GM10266 (cell line): ENCODE data around the gene CCDC122.

ENCODE experiments used
- DNase-seq: peaks from one replicate; pipeline ENCODE4 v3.0.0; 2012; ENCODE audit errors: extremely low spot score
- TF ChIP-seq, protein P1 (sequence below): IDR thresholded peaks from 2 replicates; pipeline ENCODE4 v1.5.1; 2012; ENCODE audit warnings: mild to moderate bottlenecking, low read depth; ENCODE audit not compliant: control insufficient read depth, insufficient read depth; ENCODE audit errors: missing control alignments

Gene CCDC122

DNA sequence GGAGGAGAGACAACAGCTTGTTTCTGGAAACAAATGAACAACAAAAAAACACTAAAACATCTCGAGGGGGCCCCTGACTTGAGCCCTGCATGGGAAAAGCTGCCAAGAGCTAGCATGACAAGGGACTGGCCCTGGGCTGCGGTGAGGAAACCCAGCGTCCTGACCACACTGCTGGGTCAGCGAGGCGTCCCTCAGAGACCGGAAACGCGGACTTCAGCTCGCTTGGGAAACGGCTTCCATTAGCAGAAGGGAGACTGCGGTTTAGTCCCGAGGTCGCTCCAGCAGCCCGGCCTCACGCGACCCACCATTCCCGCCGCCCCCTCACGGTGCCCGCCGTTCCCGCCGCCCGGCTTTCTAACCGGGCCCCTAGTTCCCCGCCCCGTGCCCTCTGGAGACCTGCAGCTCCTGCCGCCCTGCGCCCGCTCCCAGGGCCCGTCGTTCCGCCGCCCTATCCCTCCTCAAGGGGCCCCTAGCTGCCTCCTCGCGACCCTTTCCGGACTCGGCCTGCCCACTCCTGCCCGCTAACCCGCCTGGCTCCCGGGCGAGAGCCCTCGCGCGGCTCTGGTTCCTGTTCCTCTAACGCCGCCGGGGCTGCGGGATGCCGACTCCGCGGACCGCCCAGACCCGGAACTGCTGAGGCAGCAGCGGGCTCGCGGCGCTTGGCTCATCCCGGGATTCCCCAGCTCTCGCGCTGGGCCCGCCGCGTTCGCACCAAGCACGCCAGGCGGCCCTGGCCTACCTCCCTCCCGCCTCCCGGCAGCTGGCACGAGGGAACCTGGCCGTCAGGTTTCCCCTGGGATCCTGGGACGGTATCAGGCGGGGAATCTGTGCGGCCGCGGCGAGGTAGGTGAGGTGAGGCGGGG is at the start of gene CCDC122:
CCDC122 (minus strand) TSS at position 849 of the 863 bp plus-strand sequence. CDS start 10,364 bp downstream, outside the sequence.
- TF ChIP-seq, protein P1, sequence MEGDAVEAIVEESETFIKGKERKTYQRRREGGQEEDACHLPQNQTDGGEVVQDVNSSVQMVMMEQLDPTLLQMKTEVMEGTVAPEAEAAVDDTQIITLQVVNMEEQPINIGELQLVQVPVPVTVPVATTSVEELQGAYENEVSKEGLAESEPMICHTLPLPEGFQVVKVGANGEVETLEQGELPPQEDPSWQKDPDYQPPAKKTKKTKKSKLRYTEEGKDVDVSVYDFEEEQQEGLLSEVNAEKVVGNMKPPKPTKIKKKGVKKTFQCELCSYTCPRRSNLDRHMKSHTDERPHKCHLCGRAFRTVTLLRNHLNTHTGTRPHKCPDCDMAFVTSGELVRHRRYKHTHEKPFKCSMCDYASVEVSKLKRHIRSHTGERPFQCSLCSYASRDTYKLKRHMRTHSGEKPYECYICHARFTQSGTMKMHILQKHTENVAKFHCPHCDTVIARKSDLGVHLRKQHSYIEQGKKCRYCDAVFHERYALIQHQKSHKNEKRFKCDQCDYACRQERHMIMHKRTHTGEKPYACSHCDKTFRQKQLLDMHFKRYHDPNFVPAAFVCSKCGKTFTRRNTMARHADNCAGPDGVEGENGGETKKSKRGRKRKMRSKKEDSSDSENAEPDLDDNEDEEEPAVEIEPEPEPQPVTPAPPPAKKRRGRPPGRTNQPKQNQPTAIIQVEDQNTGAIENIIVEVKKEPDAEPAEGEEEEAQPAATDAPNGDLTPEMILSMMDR, result no peak
- DNase-seq, result peak; percentile 86

DNA sequence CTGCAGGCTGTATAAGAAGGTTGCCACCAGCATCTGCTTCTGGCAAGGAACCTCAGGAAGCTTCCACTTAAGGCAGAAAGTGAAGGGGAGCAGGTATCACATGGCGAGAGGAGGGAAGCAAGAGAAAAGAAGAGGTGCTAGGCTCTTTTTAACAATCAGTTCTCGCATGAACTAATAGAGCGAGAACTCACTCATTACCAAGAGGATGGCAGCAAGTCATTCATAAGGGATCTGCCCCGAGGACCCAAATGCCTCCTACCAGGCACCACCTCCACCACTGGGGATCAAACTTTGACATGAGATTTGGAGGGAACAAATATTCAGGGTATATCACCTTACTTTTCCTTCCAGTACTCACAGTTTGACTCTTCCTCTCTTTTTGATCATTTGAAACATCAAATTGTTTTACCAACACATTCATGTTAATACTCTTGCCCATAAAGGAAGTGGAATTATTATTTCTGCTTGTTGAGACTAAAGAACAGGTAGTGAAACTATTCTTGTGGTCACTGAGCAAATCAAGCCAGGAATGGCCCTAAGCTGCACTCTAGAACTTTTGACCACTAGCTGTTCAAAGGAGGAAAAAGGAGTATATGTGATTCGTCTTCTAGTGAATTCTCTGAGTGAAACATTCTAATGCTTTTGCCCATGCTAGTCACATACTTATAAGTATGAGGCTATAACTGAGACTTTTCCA is 45.2 kb upstream of the CCDC122 start:
- DNase-seq, result no peak
- TF ChIP-seq, protein P1, result no peak

DNA sequence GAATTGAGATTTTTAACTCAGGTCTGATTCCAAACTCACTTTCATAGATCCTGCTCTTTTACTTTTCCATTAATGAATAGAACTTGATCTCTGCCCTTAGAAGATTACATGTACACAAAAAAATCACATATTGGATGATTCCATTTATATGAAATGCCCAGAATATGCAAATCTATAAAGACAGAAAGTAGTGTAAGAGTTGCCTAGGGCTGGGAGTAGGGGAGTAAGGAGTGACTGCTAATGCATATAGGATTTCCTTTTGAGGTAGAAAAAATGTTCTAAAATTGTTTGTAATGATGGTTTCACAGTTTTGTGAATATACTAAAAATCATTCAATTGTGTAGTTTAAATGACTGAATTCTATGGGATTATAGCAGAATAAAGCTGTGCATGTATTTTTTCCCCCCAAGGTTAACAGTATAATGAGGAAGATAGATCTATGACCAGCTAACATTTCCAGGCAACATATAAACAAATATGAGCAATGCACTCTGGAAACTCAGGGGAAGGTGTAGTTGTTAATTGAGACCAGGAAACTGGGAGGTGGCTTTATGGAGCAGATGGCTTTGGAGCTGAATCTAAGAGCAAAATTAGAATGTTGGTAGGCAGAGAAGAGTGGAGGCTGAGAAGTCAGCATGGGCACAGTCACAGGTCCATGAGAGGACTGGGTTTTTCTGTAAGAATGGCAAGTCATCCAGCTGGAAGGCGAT is 41.6 kb upstream of the CCDC122 start:
- TF ChIP-seq, protein P1, result no peak
- no peak for DNase-seq

DNA sequence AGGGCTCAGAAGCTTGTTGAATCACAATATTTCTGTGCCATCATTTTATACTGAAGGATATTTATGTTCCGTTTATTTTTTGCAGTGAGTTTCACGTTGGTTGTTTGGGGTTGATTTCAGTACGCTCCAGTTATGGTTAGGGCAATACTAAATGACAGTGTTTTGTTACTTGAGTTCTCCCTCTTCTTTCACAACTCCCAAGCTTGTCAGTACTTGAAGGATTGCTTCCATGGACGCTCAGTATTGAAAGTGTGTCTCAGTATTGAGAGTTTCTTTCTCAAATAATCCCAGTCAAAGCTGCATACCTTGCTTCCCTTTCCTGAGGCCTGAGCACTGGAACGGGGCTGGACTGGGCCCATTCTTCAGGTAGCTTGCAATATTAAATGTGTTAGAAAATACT is 39.1 kb upstream of the CCDC122 start:
- no peak for DNase-seq
- TF ChIP-seq, protein P1, result no peak

DNA sequence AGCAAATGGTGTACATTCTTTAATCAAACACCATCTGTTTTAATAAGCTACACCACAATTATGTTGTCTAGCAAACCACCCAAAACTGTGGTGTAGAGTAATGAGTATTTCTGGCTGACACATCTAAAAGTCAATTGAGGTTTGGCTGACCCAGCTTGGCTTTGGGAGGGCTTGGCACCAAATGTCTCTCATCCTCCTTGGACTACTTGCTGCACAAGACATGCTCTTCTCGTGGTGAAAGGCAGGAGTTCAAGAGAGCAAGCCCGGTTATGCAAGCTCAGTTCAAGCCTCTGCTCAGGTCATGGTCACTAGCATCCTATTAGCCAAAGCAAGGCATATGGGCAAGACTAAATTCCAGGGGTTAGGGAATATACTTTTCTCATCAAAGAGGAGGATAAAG is 37.3 kb upstream of the CCDC122 start:
- TF ChIP-seq, protein P1, result no peak
- DNase-seq, result no peak

DNA sequence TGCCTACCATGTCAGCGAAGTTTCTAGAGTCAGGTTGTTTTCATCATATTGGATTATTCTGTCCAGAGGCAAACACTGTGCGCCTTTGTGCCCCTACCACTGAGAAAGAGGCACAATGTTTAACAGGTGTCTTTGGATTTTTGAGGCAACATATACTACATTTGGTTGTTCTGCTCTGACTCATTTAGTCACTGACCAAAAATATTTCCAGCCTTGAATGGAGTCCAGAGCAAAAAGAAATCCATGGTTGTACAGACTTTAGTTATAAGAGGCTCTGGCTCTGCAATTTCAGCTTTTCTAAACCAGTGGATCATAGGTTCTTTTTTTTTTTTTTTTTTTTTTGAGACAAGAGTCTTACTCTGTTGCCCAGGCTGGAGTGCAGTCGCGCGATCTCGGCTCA is 35.9 kb upstream of the CCDC122 start:
- no peak for DNase-seq
- TF ChIP-seq, protein P1, result no peak
